Esophagus squamous epithelium (tissue), 5 donors: ENCODE measurements around the gene TMEM141. TPM values are rescaled to one million over a fixed set of nuclear protein-coding genes. Genes with fewer than 3 reads are reported as not detected.

ENCODE experiments used
- DNase-seq: peaks from one replicate; lab custom pipeline; 2025; lab: John Stamatoyannopoulos, UW
- H3K27ac ChIP-seq, 4 donors: fragments of 200-600 bp; sonication (generic); one replicate each; pipeline ENCODE4 v1.5.1; 2016 to 2019; ENCODE audit warnings: mild to moderate bottlenecking in 1 of 4
- H3K27me3 ChIP-seq, 4 donors: fragments of 200-600 bp; sonication (generic); 1 replicate in 3 of 4; 2 replicates in 1 of 4; pipeline versions ENCODE4 v1.5.1 to v1.6.0; 2017 to 2021; ENCODE audit warnings: antibody characterized with exemption in 1 of 4
- H3K36me3 ChIP-seq, 3 donors: fragments of 200-600 bp; sonication (generic); one replicate each; pipeline ENCODE4 v1.5.1; 2016 to 2019
- H3K4me1 ChIP-seq, 3 donors: fragments of 200-600 bp; sonication (generic); one replicate each; pipeline ENCODE4 v1.5.1; 2017 to 2019
- H3K4me3 ChIP-seq, 4 donors: fragments of 200-600 bp; sonication (generic); 1 replicate in 3 of 4; 2 replicates in 1 of 4; pipeline ENCODE4 v1.5.1; 2016 to 2019; ENCODE audit warnings: mild to moderate bottlenecking in 2 of 4, moderate library complexity in 1 of 4
- H3K9me3 ChIP-seq, 3 donors: fragments of 200-600 bp; sonication (generic); one replicate each; pipeline ENCODE4 v1.5.1; 2016 to 2019
- POLR2A ChIP-seq, 4 donors: fragments of 450-650 bp; IDR thresholded peaks; one replicate each; pipeline ENCODE4 v1.6.1; 2017; ENCODE audit warnings: antibody characterized with exemption in 4 of 4, mild to moderate bottlenecking in 4 of 4, moderate library complexity in 3 of 4
- WGBS, 2 donors: methylation state at CpG; one replicate each; pipeline ENCODE4 v1.1.5; 2018; 5-methylcytosine and 5-hydroxymethylcytosine counted together
- intact Hi-C: fragments of 100-400 bp; cut with DNase I; formaldehyde crosslinking; loops from one replicate; pipeline ENCODE4 v1.15.0; 2022
- total RNA-seq, 4 donors: library from RNA; depleted of rRNA; stranded (reverse); fragments of >200 nt; gene quantifications; one replicate each; pipeline ENCODE4 v1.1.0, GENCODE V29; 2016
- TF ChIP-seq, protein P1 (sequence below), 6 experiments: fragments of 450-650 bp in 4 of 6; fragments of 200-600 bp in 2 of 6; sonication (generic) in 2 of 6; IDR thresholded peaks; one replicate each; pipeline ENCODE4 v1.5.1; 2016 to 2019; ENCODE audit warnings: antibody characterized with exemption in 6 of 6, mild to moderate bottlenecking in 4 of 6, moderate library complexity in 4 of 6
- donor health status: DM: yes; HTN: yes; CAD: no.

The TMEM141 gene
- total RNA-seq, 4 donors from 2014 or later, result 109 to 129 (median 123) TPM

DNA sequence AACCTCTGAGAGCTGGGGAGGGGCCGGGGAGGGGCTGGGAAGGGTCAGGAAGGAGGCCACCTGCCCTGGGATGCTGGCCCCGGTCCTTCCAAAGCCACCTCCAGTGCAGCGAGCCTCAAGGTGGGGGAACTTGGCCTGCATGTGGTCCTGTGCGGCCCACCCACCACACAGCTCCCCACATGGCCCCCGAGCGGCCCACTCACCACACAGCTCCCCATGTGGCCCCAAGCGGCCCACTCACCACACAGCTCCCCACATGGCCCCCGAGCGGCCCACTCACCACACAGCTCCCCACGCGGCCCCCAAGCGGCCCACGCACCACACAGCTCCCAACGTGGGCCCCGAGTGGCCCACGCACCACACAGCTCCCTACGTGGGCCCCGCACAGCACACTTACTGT is 46.4 kb upstream of the TMEM141 start:
- DNase-seq, result no peak
- no peak for TF ChIP-seq POLR2A (IDR thresholded peaks at IDR 0.05)
- TF ChIP-seq, protein P1, sequence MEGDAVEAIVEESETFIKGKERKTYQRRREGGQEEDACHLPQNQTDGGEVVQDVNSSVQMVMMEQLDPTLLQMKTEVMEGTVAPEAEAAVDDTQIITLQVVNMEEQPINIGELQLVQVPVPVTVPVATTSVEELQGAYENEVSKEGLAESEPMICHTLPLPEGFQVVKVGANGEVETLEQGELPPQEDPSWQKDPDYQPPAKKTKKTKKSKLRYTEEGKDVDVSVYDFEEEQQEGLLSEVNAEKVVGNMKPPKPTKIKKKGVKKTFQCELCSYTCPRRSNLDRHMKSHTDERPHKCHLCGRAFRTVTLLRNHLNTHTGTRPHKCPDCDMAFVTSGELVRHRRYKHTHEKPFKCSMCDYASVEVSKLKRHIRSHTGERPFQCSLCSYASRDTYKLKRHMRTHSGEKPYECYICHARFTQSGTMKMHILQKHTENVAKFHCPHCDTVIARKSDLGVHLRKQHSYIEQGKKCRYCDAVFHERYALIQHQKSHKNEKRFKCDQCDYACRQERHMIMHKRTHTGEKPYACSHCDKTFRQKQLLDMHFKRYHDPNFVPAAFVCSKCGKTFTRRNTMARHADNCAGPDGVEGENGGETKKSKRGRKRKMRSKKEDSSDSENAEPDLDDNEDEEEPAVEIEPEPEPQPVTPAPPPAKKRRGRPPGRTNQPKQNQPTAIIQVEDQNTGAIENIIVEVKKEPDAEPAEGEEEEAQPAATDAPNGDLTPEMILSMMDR (IDR thresholded peaks at IDR 0.05), result no peak
- 73 to 100% methylated on average over 1 to 3 of the region's 18 CpGs for WGBS, 2 donors
- Histone ChIP-seq H3K27me3 (peaks cover 10 to 70% (median 20%) of the 10 kb centered on the region in 4 donors), H3K36me3 (no peaks in the 10 kb centered on the region), H3K4me1 (peaks cover 24 to 44% (median 29%) of the 10 kb centered on the region in 3 donors), H3K9me3 (no peaks in the 10 kb centered on the region), H3K27ac (no peak overlapping the region), H3K4me3 (peak overlapping the region in 2 of 4 donors; percentile 23 to 45)
- intact Hi-C loops, result no loop called here

DNA sequence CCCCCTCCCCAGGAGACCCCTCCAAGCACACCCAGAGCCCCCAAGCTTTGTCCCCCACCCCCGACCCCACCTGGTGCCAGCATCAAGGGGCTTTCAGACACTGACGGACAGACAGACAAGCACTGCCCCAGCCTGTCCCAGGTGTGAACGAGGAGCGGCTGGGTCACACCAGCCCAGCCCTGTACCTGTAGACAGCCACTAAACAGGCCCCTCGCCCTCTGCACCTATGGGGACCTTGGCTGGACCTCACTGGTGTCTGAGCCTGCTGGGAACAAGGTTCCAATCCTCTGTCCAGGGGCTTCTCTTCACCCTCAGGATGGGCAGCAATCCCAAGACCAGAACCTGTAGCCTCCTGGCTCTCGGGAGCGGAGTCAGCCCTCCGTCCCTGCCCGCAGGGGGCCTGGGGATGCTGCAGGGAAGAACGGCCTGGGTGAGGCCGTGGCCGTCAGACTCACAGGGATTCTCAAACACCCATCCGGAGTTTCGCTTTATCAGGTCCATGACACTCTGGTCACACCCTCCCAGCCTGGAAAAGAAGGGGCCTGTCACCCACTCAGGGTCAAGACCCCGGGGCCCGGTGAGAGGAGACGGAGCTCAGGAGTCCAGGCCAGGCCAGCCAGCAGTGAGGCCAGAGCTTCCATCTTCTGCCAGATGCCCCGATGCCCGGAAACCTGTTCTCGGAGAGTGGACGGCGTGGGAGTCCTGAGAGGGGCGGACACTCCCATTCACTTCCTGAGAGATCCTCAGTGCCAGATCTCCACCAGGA is 45.6 kb upstream of the TMEM141 start:
- TF ChIP-seq, protein P1 (IDR thresholded peaks at IDR 0.05), result no peak
- TF ChIP-seq POLR2A (IDR thresholded peaks at IDR 0.05), result no peak
- Histone ChIP-seq H3K36me3 (no peaks in the 10 kb centered on the region), H3K4me1 (peaks cover 24 to 44% (median 29%) of the 10 kb centered on the region in 3 donors), H3K27me3 (peaks cover 8 to 62% (median 20%) of the 10 kb centered on the region in 4 donors), H3K4me3 (peak overlapping the region in 2 of 4 donors; percentile 23 to 45), H3K9me3 (no peaks in the 10 kb centered on the region), H3K27ac (peak overlapping the region in 2 of 4 donors; percentile 28 to 29)
- no peak for DNase-seq
- WGBS, 2 donors, result 50 to 57% methylated on average over 1 to 6 of the region's 23 CpGs
- intact Hi-C loops, result no loop called here

DNA sequence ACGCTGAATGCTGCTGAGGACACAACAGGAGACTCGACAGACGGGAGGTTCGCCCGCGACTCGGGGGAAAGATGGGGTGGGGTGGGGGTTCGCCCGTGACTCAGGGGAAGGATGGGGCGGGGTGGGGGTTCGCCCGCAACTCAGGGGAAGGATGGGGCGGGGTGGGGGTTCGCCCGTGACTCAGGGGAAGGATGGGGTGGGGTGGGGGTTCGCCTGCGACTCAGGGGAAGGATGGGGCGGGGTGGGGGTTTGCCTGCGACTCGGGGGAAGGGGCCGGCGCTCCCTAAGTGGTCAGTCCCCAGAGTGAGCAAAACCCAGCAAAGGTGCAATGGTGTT is 45.0 kb upstream of the TMEM141 start:
- H3K4me3 ChIP-seq, result no peak overlapping the region
- 44 to 65% methylated on average over 4 to 8 of the region's 22 CpGs for WGBS, 2 donors
- no peaks in the 10 kb centered on the region for H3K9me3 ChIP-seq
- intact Hi-C loops, result no loop called here
- TF ChIP-seq, protein P1 (IDR thresholded peaks at IDR 0.05), result no peak
- TF ChIP-seq POLR2A (IDR thresholded peaks at IDR 0.05), result no peak
- peak overlapping the region in 2 of 4 donors; percentile 13 to 28 for H3K27ac ChIP-seq
- peaks cover 23 to 38% (median 25%) of the 10 kb centered on the region in 3 donors for H3K4me1 ChIP-seq
- peaks cover 4 to 58% (median 18%) of the 10 kb centered on the region in 4 donors for H3K27me3 ChIP-seq
- DNase-seq, result no peak
- no peaks in the 10 kb centered on the region for H3K36me3 ChIP-seq

DNA sequence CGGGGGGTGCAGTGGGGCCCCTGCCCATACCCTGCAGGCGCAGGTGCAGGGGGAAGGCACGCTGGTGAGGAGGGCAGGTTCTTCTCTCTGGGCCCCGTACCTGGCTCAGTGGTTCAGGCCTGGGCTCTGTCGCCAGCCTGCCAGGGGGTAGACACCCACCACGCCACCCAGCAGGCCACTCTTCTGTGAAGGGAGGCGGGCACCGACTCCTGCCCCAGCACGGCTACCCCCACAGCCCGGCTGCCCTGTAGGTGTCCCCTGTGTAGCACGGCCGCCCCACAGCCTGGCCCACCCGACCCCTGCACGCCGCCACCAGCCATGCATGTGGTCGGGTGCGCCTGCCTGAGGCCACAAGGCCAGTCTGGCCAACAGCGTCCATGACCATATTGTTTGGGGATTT is 44.5 kb upstream of the TMEM141 start:
- no peak overlapping the region for H3K4me3 ChIP-seq
- TF ChIP-seq, protein P1 (IDR thresholded peaks at IDR 0.05), result no peak
- TF ChIP-seq POLR2A (IDR thresholded peaks at IDR 0.05), result no peak
- peaks cover 0 to 3% (median 2%) of the 10 kb centered on the region in 3 donors for H3K9me3 ChIP-seq
- intact Hi-C loops, result no loop called here
- 80 to 82% methylated on average over 3 to 7 of the region's 18 CpGs for WGBS, 2 donors
- peaks cover 4 to 57% (median 14%) of the 10 kb centered on the region in 4 donors for H3K27me3 ChIP-seq
- H3K36me3 ChIP-seq, result no peaks in the 10 kb centered on the region
- DNase-seq, result no peak
- H3K27ac ChIP-seq, result peak overlapping the region in 2 of 4 donors; percentile 9 to 13
- peaks cover 18 to 33% (median 20%) of the 10 kb centered on the region in 3 donors for H3K4me1 ChIP-seq
